ENCODE results near the gene SCUBE3. TPM values are rescaled to one million over a fixed set of nuclear protein-coding genes. Genes with fewer than 3 reads are reported as not detected.

SCUBE3 gene
- total RNA-seq, 4 donors from 2014 or later, result 1.5 to 8.8 (median 5.6) TPM

DNA sequence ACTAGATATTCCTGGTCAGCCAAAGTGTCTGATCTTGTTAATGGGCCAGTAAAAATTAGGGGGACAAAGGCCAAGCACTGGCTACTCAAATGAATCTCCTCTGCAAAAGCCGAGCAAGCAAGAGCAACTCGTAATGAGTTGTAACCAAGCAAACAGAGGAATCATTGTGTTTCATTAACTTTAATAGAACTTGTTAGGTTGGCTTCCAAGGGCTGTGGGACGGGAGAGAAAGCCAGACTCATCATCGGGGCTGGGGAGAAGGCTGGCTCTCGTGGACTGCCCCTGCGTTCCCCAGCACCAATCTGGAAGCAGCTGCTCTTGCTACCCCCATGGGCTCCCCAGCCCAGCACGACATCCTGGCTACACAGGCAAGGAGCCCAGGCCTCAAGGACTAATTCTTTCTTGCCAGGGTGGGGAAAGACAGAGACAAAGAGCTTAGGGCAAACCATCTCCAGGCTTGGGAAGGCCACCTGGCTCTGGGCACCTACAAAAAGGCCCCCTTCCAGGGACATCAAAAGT, 10.5 kb upstream of the SCUBE3 start:
- DNase-seq (ENCODE audit: extremely low spot score), result no peak
- intact Hi-C loops (cut with DNase I), result loop anchor here (5.0 kb wide), 1 partner anchor 56 kb away; no protein-coding TSS in a partner anchor
- TF ChIP-seq, protein P1, sequence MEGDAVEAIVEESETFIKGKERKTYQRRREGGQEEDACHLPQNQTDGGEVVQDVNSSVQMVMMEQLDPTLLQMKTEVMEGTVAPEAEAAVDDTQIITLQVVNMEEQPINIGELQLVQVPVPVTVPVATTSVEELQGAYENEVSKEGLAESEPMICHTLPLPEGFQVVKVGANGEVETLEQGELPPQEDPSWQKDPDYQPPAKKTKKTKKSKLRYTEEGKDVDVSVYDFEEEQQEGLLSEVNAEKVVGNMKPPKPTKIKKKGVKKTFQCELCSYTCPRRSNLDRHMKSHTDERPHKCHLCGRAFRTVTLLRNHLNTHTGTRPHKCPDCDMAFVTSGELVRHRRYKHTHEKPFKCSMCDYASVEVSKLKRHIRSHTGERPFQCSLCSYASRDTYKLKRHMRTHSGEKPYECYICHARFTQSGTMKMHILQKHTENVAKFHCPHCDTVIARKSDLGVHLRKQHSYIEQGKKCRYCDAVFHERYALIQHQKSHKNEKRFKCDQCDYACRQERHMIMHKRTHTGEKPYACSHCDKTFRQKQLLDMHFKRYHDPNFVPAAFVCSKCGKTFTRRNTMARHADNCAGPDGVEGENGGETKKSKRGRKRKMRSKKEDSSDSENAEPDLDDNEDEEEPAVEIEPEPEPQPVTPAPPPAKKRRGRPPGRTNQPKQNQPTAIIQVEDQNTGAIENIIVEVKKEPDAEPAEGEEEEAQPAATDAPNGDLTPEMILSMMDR (IDR thresholded peaks at IDR 0.05), result no peak
- TF ChIP-seq POLR2A (IDR thresholded peaks at IDR 0.05; ENCODE audit: low read depth) (no peak), EP300 (IDR thresholded peaks at IDR 0.05) (no peak), POLR2AphosphoS5 (IDR thresholded peaks at IDR 0.05) (no peak)
- H3K27me3 ChIP-seq, result no peaks in the 10 kb centered on the region
- no peaks in the 10 kb centered on the region for H3K4me1 ChIP-seq
- 79% methylated on average over 7 of the region's 7 CpGs for WGBS
- H3K4me3 ChIP-seq, result no peak overlapping the region
- no peaks in the 10 kb centered on the region for H3K9me3 ChIP-seq
- H3K36me3 ChIP-seq, result no peaks in the 10 kb centered on the region
- H3K27ac ChIP-seq (replicated peaks in 1 of 4), result no peak overlapping the region

DNA sequence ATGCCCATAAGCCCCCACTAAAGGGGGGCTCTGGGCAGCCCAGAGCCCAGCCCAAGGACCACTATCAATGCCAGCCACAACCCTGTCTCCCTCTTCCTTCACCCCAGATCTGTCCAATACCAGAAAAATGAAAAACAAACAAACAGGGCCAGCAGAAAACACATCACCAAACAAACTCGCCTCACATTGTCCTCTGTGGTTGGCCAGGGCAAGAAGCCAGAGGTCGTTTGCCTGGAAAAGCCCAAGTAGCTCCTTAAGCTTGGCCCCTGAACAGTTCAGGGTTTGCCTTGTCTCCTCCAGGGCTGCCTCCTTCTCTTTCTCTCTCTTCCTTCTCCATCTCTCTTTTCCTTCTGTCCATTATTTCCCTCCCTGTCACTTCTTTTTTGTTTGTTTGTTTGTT, 10.1 kb upstream of the SCUBE3 start:
- no peaks in the 10 kb centered on the region for H3K9me3 ChIP-seq
- H3K4me1 ChIP-seq, result no peaks in the 10 kb centered on the region
- TF ChIP-seq EP300 (IDR thresholded peaks at IDR 0.05) (no peak), POLR2AphosphoS5 (IDR thresholded peaks at IDR 0.05) (no peak), POLR2A (IDR thresholded peaks at IDR 0.05; ENCODE audit: low read depth) (no peak)
- TF ChIP-seq, protein P1 (IDR thresholded peaks at IDR 0.05), result no peak
- no peaks in the 10 kb centered on the region for H3K36me3 ChIP-seq
- no peaks in the 10 kb centered on the region for H3K27me3 ChIP-seq
- no peak overlapping the region for H3K27ac ChIP-seq (replicated peaks in 1 of 4)
- WGBS, result 38% methylated on average over 2 of the region's 2 CpGs
- DNase-seq (ENCODE audit: extremely low spot score), result no peak
- intact Hi-C loops (cut with DNase I), result loop anchor here (2.0 to 5.0 kb wide), 2 partner anchors 37 to 56 kb away; no protein-coding TSS in a partner anchor
- no peak overlapping the region for H3K4me3 ChIP-seq

DNA sequence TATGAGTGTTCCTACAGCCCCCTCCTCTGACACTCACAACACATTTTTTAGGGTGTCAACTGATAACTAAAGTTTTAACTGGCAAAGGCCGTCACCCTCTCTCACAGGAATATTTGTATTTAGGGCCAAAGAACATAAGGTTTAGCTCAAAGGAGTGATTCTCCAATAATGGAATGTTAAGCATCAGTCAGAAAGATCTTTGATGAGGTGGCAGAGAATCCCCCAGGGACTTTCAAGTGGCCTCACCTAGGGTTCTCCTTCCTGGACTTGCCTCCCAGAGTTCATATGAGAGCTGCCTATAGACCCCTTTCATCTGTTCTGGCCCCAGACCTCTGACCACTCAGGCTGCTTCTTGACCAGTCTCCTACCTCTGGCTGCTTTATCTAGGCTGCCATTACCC, 7.4 kb upstream of the SCUBE3 start:
- peaks cover 0 to 15% (median 0%) of the 10 kb centered on the region in 4 donors for H3K27me3 ChIP-seq
- 83% methylated on average over 1 of the region's 1 CpG for WGBS
- no peak for DNase-seq (ENCODE audit: extremely low spot score)
- H3K9me3 ChIP-seq, result no peaks in the 10 kb centered on the region
- H3K4me3 ChIP-seq, result no peak overlapping the region
- no peak for TF ChIP-seq POLR2A (IDR thresholded peaks at IDR 0.05; ENCODE audit: low read depth)
- TF ChIP-seq, protein P1 (IDR thresholded peaks at IDR 0.05), result no peak
- TF ChIP-seq POLR2AphosphoS5 (IDR thresholded peaks at IDR 0.05), result no peak
- TF ChIP-seq EP300 (IDR thresholded peaks at IDR 0.05), result no peak
- H3K4me1 ChIP-seq, result no peaks in the 10 kb centered on the region
- intact Hi-C loops (cut with DNase I), result no loop called here
- no peak overlapping the region for H3K27ac ChIP-seq (replicated peaks in 1 of 4)
- H3K36me3 ChIP-seq, result no peaks in the 10 kb centered on the region

GRCh38 chr6:35208419-35208818, 5.3 kb upstream of the SCUBE3 start:
- H3K4me3 ChIP-seq, result no peak overlapping the region
- peaks cover 2 to 7% (median 5%) of the 10 kb centered on the region in 4 donors for H3K4me1 ChIP-seq
- H3K27me3 ChIP-seq, result peaks cover 0 to 33% (median 8%) of the 10 kb centered on the region in 4 donors
- intact Hi-C loops (cut with DNase I), result no loop called here
- no peaks in the 10 kb centered on the region for H3K36me3 ChIP-seq
- TF ChIP-seq EP300 (IDR thresholded peaks at IDR 0.05) (no peak), POLR2A (IDR thresholded peaks at IDR 0.05; ENCODE audit: low read depth) (no peak)
- TF ChIP-seq, protein P1 (IDR thresholded peaks at IDR 0.05), result no peak
- 47% methylated on average over 4 of the region's 4 CpGs for WGBS
- DNase-seq (ENCODE audit: extremely low spot score), result no peak
- no peaks in the 10 kb centered on the region for H3K9me3 ChIP-seq
- H3K27ac ChIP-seq (replicated peaks in 1 of 4), result no peak overlapping the region

DNA sequence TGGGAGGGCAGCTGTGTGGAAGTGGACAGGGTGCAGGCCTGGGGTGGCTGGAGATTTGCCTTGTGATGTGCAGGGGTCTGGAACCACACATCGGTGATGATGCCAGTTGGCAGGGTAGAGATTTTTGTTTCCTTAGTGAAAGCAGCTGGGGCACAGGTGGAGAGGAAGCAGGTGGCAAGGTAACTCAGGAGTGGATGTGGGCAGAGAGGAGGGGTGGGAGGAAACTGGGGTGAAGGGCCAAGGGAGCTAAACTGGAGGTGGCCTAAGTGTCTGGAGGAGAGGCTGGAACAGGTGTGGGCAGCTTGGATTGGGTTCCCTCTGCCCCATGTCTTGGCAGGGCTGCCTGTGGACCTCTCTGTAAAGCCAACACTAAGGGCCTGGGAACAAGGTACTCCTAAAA, 4.7 kb upstream of the SCUBE3 start:
- Histone ChIP-seq H3K4me3 (no peak overlapping the region), H3K9me3 (no peaks in the 10 kb centered on the region), H3K4me1 (peaks cover 5 to 14% (median 11%) of the 10 kb centered on the region in 4 donors), H3K36me3 (no peaks in the 10 kb centered on the region), H3K27me3 (peaks cover 0 to 40% (median 12%) of the 10 kb centered on the region in 4 donors), H3K27ac (replicated peaks in 1 of 4) (no peak overlapping the region)
- WGBS, result 77% methylated on average over 1 of the region's 1 CpG
- TF ChIP-seq, protein P1 (IDR thresholded peaks at IDR 0.05), result no peak
- intact Hi-C loops (cut with DNase I), result no loop called here
- no peak for DNase-seq (ENCODE audit: extremely low spot score)

All from esophagus muscularis mucosa (tissue), 4 donors.